Activated T-helper 2 cell treated with anti-CD3 and anti-CD28 coated beads, Interferon-gamma antibody, Interleukin-2, Interleukin-4, amounts not matched to agents 10 μg/mL and 5 μg/mL and 100 μg/mL, durations not matched to agents 14 hours and 24 hours and 36 hours (primary cell): ENCODE data around the gene NOXA1. TPM values are rescaled to one million over a fixed set of nuclear protein-coding genes. Genes with fewer than 3 reads are reported as not detected.

Source experiments
- DNase-seq: peaks from one replicate; pipeline ENCODE4 v3.0.0; 2021; ENCODE audit warnings: low spot score
- H3K27ac Mint-ChIP-seq: one replicate; pipeline ENCODE4 v1.8.0; 2021; ENCODE audit warnings: mixed read lengths
- H3K27me3 Mint-ChIP-seq: one replicate; pipeline ENCODE4 v1.8.0; 2021; ENCODE audit warnings: low read depth, mixed read lengths
- H3K36me3 Mint-ChIP-seq: one replicate; pipeline ENCODE4 v1.8.0; 2021; ENCODE audit warnings: low read depth, mixed read lengths
- H3K4me1 Mint-ChIP-seq: one replicate; pipeline ENCODE4 v1.8.0; 2021; ENCODE audit warnings: low read depth, mixed read lengths
- H3K4me3 Mint-ChIP-seq: one replicate; pipeline ENCODE4 v1.8.0; 2021; ENCODE audit warnings: low read depth, mild to moderate bottlenecking, moderate library complexity, mixed read lengths
- H3K9me3 Mint-ChIP-seq: one replicate; pipeline ENCODE4 v1.8.0; 2021; ENCODE audit warnings: mixed read lengths
- intact Hi-C: fragments of 100-400 bp; cut with micrococcal nuclease; formaldehyde crosslinking; loops from one replicate; pipeline ENCODE4 v1.15.1; 2023
- total RNA-seq: library from RNA; stranded (reverse); gene quantifications from 2 replicates; pipeline ENCODE4 v1.2.3, GENCODE V29; 2022

The NOXA1 gene
- total RNA-seq, 1 donor from 2014 or later: 0.39 TPM

- H3K27ac Mint-ChIP-seq: no peak overlapping the region
- H3K9me3 Mint-ChIP-seq: no peaks in the 10 kb centered on the region
- no peaks in the 10 kb centered on the region for H3K36me3 Mint-ChIP-seq
- H3K4me3 Mint-ChIP-seq: no peak overlapping the region
- no peaks in the 10 kb centered on the region for H3K4me1 Mint-ChIP-seq
- H3K27me3 Mint-ChIP-seq: peaks cover 1% of the 10 kb centered on the region
- intact Hi-C loops: loop anchor here (10.0 kb wide), 1 partner anchor 105 kb away; no protein-coding TSS in a partner anchor
- no peak for DNase-seq
Measured at GRCh38 chr9:137429546-137429890, 6.3 kb downstream of the NOXA1 start.

GRCh38 chr9:137429974-137430722 is 7.0 kb downstream of the NOXA1 start:
- Mint-ChIP-seq H3K36me3 (no peaks in the 10 kb centered on the region), H3K4me3 (no peak overlapping the region), H3K27me3 (no peaks in the 10 kb centered on the region), H3K27ac (no peak overlapping the region), H3K4me1 (no peaks in the 10 kb centered on the region), H3K9me3 (no peaks in the 10 kb centered on the region)
- intact Hi-C loops: loop anchor here (10.0 kb wide), 1 partner anchor 105 kb away; no protein-coding TSS in a partner anchor
- no peak for DNase-seq

GRCh38 chr9:137430723-137431415 is 7.7 kb downstream of the NOXA1 start:
- intact Hi-C loops: no loop called here
- Mint-ChIP-seq H3K27me3 (no peaks in the 10 kb centered on the region), H3K27ac (no peak overlapping the region), H3K4me1 (no peaks in the 10 kb centered on the region), H3K4me3 (no peak overlapping the region), H3K9me3 (no peaks in the 10 kb centered on the region), H3K36me3 (no peaks in the 10 kb centered on the region)
- no peak for DNase-seq

GRCh38 chr9:137431416-137431931 is 8.3 kb downstream of the NOXA1 start:
- no peaks in the 10 kb centered on the region for H3K36me3 Mint-ChIP-seq
- H3K27ac Mint-ChIP-seq: no peak overlapping the region
- no peaks in the 10 kb centered on the region for H3K9me3 Mint-ChIP-seq
- no peaks in the 10 kb centered on the region for H3K4me1 Mint-ChIP-seq
- DNase-seq: no peak
- H3K27me3 Mint-ChIP-seq: no peaks in the 10 kb centered on the region
- no peak overlapping the region for H3K4me3 Mint-ChIP-seq
- intact Hi-C loops: no loop called here

GRCh38 chr9:137432687-137433348 is 9.6 kb downstream of the NOXA1 start:
- H3K36me3 Mint-ChIP-seq: no peaks in the 10 kb centered on the region
- no peaks in the 10 kb centered on the region for H3K4me1 Mint-ChIP-seq
- H3K27me3 Mint-ChIP-seq: no peaks in the 10 kb centered on the region
- H3K9me3 Mint-ChIP-seq: no peaks in the 10 kb centered on the region
- H3K27ac Mint-ChIP-seq: no peak overlapping the region
- intact Hi-C loops: no loop called here
- DNase-seq: no peak
- no peak overlapping the region for H3K4me3 Mint-ChIP-seq

GRCh38 chr9:137433349-137433915 is 10.2 kb downstream of the NOXA1 start:
- H3K27me3 Mint-ChIP-seq: no peaks in the 10 kb centered on the region

GRCh38 chr9:137433916-137434431 is 10.8 kb downstream of the NOXA1 start:
- DNase-seq: no peak
- Mint-ChIP-seq H3K27me3 (no peaks in the 10 kb centered on the region), H3K9me3 (no peaks in the 10 kb centered on the region), H3K36me3 (no peaks in the 10 kb centered on the region), H3K27ac (no peak overlapping the region), H3K4me1 (no peaks in the 10 kb centered on the region), H3K4me3 (no peak overlapping the region)
- intact Hi-C loops: no loop called here

More at GRCh38 chr9:137433349-137433915, 10.2 kb downstream of the NOXA1 start:
- DNase-seq: no peak
- H3K27ac Mint-ChIP-seq: no peak overlapping the region
- no peaks in the 10 kb centered on the region for H3K36me3 Mint-ChIP-seq
- H3K4me1 Mint-ChIP-seq: no peaks in the 10 kb centered on the region
- H3K4me3 Mint-ChIP-seq: no peak overlapping the region
- intact Hi-C loops: no loop called here
- no peaks in the 10 kb centered on the region for H3K9me3 Mint-ChIP-seq

GRCh38 chr9:137434498-137435380 is 11.5 kb downstream of the NOXA1 start:
- Mint-ChIP-seq H3K27me3 (no peaks in the 10 kb centered on the region), H3K27ac (no peak overlapping the region), H3K4me3 (no peak overlapping the region), H3K9me3 (no peaks in the 10 kb centered on the region), H3K36me3 (no peaks in the 10 kb centered on the region), H3K4me1 (no peaks in the 10 kb centered on the region)
- DNase-seq: no peak
- intact Hi-C loops: no loop called here

- Mint-ChIP-seq H3K27me3 (no peaks in the 10 kb centered on the region), H3K9me3 (no peaks in the 10 kb centered on the region)
Measured at GRCh38 chr9:137435381-137435891, 12.2 kb downstream of the NOXA1 start.

GRCh38 chr9:137435980-137436760 is 13.0 kb downstream of the NOXA1 start:
- Mint-ChIP-seq H3K9me3 (no peaks in the 10 kb centered on the region), H3K27ac (no peak overlapping the region), H3K4me1 (no peaks in the 10 kb centered on the region), H3K27me3 (no peaks in the 10 kb centered on the region), H3K36me3 (no peaks in the 10 kb centered on the region), H3K4me3 (no peak overlapping the region)
- intact Hi-C loops: no loop called here
- DNase-seq: no peak

More at GRCh38 chr9:137435381-137435891, 12.2 kb downstream of the NOXA1 start:
- no peak overlapping the region for H3K4me3 Mint-ChIP-seq
- intact Hi-C loops: no loop called here
- DNase-seq: no peak
- no peaks in the 10 kb centered on the region for H3K4me1 Mint-ChIP-seq
- no peaks in the 10 kb centered on the region for H3K36me3 Mint-ChIP-seq
- no peak overlapping the region for H3K27ac Mint-ChIP-seq
